GM21737 (cell line): ENCODE data around the gene MUC4.
"Not testable (repeated sequence)": the region's sequence is repeated elsewhere in the genome, so short reads cannot be mapped to it uniquely, and the experiment has no call there.

Source experiments
- ATAC-seq: cut with Tn5 transposase; IDR thresholded peaks from one replicate; pipeline ENCODE4 v1.9.1; 2021; ENCODE audit warnings: mild to moderate bottlenecking, moderate library complexity; ENCODE audit not compliant: unreplicated experiment

Gene MUC4

DNA sequence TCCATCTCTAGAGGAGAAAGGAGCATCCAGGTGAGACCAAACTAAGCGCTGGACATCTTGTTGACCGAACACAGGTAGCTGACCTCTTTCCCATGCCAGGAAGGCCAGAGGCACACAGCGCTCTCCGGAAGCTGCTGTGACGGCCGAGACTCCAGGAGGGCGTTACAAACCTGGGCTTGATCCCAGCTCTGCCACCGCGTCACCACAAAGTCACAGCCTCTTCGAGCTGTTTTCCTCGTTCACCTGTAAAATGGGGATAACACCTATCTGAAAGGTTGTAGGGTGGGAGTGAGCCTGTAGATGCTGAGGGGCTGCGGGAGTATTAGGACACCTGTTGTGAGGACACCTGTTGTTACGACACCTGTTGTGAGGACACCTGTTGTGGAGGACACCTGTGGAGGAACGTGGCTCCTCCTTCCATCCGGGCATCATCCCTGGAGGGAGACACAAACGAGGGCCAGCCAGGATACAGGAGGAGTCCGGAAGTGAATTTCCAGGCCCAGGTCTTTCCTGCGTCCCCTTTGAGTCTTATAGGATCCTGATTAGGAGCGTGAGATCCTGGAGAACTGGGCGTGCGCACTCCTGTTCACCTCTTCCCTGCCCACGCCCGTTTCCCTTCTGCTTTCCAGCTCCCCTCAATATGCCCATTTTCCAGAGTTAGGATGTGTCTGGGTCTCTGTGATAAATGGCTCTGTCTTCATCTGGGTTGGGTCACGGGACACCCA lies 2.3 kb upstream of the MUC4 start:
- no peak for ATAC-seq

DNA sequence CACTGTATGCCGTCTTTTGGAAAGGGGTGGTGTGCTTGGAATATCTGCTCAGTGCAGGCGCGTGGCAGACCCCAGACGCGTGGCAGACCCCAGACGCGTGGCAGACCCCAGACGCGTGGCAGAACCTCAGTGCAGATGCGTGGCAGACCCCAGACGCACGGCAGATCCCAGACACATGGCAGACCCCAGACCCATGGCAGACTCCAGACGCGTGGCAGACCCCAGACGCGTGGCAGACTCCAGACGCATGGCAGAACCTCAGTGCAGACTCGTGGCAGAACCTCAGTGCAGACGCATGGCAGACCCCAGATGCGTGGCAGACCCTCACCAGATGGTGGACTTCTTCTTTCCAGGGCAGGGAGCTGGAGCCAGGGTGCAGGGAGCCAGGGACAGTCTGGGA lies 637 bp upstream of the MUC4 start:
- no peak for ATAC-seq

DNA sequence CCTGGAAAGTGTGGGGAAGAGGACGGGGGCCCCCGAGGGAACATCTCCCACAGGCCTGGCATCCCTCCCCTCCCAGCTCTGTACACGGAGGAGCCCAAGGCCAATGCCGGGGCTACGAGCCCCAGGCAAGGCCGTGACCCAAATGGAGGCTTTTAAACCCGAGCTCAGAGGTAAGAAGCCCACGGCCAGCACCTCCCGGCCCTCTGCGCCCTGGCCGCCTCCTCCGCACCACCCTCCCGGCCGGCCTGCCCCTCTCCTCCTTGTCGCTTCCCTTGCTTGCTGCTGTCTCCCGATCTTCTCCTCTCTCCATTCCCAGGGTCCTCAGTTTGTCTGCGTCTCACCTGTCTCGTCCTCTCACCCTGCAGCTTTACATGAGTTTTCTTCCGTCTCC lies 1.3 kb downstream of the MUC4 start:
- no peak for ATAC-seq

DNA sequence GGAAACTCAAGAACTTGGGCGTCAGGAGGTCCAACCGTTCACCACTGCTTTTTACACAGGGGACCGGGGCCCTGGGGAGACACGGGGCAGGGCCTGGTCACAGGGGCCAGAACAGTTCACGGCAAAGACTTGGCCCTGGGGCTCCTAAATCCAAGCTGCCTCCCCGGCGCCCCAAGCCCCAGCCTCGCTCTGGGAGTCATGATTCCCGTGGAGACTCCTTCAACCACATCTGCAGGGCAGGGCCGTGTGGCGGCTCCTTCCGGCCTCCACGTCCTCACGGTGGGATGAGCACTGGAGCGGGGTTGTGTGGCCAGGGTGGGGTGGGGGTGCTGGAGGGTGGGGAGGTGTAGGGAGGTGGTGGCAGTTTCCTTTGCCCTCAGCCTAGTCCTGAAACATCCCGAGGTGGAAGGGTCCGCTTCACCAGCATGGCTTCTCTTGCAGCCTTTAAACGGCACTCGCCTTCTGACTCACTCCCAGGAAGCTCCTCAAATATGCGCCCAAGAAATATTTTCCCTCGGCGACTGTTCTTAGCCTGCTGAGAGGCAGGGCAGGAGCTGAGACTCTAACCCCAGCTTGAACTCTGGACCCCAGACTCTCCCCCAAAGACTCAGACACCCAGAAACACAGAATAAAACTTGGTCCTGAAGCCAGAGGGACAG lies 1.8 kb downstream of the MUC4 start:
- ATAC-seq = no peak

DNA sequence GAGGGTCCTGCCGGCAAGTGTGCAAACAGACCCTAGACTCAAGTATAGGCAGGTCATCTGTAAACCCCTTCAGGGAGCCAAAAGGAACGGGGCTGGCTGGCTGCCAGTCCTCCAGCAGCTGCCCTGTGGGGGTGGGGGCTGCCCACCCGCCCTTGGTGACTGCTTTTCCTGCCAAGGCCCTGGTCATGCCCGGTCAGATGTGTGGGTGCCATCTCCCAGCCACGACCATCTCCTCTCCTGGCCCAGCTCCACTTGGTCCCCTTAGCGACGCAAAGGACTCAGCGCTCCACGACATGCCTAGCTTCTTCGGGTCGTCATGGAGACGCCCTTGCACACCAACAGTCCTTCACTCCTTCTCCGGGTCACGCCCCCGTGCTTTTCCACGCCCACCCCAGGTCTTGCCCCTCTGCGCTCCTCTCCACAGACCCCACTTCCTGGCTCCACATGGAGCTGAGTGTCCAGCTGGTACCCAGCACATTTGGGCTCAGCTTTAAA lies 2.4 kb downstream of the MUC4 start:
- no peak for ATAC-seq

DNA sequence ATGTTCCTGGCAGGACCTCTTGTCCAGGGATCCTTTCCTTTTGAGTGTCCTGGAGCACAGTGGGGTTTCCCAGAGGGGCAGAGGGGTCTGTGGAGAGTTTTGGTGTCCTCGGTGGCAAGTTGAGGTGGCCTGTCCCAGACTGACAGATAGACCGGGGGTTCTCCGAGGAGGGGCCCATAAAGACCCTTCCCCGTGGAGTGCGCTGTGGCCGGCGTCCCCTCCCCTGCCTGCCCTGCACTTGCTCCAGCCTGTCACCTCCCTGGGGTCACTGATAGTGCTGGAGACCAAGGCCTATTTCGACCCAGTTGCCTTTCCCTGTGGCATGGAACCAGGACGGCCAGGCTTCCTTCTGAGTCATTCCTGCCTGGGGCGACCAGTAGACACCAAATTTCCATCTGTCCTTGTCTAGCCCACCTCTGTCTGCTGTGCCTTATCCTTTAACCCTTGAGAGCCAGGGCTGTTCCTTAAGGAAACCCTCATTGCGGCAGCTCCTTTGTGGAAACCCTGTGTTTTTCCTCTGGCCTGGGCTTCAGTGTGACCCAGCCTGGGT lies 2.9 kb downstream of the MUC4 start:
- no peak for ATAC-seq

DNA sequence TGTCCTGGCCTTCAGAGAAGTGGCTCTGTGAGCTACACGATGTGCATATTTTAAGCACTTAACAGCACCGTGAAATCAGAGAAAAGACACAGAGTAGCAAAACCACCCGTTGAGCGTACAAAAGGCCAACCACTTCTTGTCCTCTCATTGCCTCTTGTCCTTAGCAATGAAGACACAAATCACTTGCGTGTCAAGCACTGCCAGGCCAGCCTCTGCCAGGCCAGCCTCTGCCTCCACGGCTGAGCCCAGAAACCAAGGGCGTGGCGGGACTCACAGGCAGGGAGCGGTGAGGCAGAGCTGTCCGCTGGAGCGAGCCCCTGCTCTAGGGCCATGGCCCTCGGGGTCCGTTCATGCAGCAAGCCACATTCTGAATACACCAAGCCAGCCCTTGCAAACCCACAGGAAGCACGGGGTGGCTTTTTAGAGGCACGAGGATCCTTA lies 4.0 kb downstream of the MUC4 start:
- ATAC-seq = no peak

DNA sequence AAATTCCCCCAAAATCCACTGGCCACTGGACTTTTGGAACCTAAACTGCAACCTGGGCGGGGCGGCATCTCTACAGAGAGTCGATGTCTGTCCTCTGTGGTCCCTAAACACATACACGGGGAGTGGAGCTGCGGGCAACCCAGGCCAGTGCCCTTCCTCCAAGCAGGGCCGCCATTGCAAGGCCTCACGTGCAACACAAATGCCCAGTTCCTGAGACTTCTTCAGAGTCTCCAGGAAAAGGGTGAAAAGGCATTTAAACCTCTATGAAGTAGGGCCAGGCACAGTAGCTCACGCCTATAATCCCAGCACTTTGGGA lies 4.9 kb downstream of the MUC4 start:
- ATAC-seq = no peak

DNA sequence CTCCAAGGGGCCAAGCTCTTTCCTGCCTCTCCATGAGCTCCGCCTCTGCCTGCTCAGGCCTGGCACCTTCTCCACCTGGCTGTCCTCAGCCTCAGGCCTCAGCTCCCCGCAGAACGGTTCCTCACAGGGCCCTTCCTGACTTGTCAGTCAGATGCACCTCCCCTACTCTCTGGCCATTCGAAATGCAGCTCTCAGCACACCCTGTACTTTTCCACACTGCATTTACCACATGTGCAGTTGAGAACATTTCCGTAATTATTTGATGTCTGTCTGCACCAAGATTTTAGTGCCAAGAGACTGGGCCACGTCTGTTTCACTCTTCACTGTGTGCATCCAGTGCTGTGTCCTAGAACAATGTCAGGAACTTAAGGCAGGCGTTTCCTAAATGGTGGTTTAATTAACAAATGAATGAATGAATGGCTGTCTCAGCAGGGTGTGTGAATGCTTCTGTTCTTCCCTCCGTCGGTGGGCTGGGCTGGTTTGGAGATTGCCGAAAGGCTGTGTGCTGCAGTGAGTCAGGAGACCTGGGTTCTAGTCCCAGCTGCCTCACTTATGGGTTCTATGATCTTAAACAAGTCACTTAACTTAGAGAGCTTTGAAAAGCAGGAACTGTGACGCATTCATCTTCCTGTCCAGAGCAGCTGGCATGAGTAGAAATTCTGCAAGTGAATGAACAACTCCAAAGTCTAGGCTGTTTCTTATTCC lies 5.4 kb downstream of the MUC4 start:
- ATAC-seq = no peak

DNA sequence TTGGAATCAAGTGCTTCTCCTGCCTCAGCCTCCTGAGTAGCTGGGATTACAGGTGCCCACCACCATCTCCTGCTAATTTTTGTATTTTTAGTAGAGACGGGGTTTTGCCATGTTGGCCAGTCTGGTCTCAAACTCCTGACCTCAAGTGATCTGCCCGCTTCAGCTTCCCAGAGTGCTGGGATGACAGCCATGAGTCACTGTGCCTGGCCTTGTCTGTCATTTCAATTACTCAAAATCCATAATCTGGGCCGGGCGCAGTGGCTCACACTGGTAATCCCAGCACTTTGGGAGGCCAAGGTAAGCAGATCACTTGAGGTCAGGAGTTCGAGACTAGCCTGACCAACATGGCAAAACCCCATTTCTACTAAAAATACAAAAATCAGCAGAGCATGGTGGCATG lies 6.1 kb downstream of the MUC4 start:
- ATAC-seq = not testable (repeated sequence)

DNA sequence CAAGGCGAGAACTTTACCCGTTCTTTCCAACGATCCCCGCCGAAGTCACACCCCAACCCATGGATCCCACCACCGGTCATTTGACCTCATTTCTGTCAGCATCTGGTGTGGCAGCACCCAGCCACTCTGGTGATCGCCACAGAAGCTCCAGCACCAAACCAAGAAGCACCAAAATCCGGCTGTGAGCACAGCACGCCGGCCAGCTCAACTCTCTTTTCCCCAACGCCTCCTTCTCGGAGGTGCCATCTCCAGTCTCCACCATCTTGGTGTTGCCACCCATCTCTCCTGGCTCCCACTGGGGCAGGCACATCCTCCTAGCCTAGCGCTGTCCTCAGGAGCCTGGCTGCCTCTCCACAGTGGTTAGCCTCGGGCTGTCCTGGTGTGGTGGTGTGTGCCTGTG lies 6.5 kb downstream of the MUC4 start:
- ATAC-seq = no peak

DNA sequence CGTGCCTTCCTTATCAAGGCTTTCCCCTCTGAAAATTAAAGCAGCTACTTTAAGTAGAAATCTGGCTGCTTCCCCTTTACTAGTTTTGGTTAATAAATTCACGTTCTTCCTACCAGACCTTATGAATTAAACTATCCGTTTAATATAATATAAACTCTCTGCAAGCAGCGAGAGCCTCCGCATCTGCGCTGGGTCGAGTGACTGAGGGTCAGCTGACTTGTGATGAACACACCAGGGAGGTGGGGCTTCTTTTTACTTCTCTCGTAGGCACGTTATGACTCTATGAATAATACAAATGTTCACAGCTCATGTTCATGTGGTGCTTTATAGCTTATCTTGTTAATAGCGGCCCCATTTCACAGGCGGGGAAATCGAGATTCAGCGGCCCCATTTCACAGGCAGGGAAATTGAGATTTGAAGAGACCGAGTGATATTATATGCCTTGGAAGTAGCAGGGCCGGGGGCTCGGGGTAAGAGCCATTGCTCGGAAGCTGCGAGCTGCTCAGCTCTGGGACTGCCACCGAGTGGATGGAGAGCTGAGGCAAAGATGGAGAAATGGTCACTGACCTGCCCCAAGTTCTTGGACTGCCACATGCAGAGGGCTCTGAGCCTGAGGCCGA lies 8.3 kb downstream of the MUC4 start:
- no peak for ATAC-seq

DNA sequence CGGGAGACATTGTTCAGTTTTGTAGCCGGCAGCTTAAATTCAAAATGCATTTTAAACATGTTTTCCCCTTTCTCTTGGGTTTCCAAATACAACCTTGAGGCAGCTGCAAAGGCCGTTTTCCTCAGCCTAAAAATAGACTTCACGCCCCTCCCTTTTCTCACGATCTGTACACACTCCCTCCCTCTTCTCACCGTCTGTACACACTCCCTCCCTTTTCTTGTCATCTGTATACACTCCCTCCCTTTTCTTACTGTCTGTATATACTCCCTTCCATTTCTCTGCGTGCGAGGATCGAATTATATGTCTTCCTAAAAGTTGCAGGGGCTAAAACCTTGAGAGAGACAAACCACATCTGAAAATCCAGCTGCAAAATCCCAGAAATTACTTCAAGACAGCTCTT lies 8.9 kb downstream of the MUC4 start:
- no peak for ATAC-seq

DNA sequence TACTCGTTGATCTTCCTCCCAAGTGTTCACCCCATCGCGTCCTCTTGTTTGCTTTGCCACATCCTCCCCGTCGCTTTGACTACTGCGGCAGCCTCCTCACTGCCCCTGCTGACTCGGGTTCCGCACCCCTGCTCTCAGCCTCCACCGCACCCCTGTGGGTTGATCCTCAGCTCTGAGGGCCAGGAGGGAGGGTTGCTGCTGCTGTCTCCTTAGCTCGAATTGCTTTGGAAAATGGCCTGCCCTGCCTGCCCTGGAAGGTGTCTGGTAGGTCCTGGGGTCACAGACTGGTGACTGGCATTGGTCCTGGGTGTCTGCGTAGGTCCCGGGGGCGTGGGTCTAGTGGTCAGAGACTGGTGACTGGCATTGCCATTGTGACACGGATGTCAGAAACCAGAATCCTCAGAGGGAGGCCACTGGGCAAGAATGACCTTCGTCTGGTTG lies 9.4 kb downstream of the MUC4 start:
- no peak for ATAC-seq

DNA sequence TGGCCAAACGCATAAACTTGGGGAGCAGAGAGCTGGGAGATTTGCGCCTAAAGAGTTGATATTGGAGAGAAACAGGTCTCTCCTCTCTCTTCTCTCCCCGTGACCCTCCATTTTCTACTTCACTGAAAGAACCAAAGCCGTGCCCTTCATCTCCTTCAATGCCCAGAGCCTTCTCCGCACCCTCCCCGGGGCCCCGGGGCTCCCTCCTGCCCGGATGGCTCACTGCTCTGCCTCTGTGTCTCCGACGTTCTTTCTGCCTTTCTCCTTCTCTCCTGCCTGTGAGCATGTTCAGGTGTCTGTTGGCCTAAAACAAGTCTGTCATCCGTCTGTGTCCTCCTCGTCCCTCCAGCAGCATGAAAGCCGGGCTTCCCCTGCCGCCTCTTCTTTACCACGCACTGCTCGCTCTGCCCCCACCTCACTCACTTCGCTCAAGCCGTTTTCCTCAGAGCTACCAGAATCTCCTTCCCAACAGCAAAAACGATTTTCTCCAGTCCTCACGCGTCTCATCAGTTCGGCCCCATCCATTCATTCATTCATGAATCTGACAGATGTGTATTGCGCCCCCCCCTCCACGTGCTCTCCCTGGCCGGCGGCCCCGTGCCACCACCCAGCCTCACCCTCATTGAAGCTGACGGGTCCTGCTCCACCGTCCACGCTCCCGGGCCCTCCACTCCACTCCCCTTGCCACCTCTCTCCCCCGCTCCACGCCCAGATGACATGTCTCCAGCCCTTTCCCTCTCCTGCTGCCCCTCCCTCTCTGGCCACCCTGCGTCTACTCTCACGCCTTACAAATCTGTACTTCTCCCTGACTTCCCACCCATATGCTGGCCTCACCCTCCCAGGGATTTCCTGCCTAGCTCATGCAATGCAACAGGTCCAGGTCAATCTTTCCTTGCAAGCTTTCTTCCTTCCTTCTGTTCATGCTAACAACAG lies 10.2 kb downstream of the MUC4 start:
- ATAC-seq = no peak

DNA sequence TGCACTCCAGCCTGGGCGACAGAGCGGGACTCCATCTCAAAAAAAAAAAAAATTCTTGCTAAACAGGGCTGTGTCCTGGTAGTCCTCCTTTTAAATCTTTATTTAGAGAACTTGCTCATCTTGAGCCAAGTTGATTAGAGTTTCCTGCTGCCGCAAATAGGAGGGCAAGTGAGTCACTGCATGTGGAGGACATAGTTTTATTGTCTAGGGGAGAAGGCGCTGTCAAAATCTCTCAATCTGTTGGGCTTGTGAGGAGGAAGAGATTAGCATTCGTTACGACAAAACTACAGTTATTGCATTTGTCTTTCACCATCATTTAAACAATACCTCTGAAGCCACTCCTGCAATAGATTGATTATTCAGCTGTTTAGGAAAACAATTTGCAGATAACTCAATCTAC lies 11.5 kb downstream of the MUC4 start:
- ATAC-seq = no peak

DNA sequence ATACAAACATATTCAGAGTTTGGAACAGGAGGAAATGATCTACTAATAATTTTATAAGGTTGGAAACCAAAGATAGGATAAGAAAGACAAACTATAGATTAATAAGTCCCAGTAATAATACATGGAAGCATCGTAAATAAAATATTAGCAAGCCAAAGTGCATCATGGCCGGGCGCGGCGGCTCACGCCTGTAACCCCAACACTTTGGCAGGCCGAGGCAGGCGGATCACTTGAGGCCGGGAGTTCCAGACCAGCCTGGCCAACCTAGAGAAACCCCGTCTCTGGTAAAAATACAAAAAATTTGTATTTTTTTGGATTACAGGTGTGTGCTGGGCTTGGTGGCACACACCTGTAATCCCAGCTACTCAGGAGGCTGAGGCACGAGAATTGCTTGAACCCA lies 14.9 kb downstream of the MUC4 start:
- no peak for ATAC-seq

DNA sequence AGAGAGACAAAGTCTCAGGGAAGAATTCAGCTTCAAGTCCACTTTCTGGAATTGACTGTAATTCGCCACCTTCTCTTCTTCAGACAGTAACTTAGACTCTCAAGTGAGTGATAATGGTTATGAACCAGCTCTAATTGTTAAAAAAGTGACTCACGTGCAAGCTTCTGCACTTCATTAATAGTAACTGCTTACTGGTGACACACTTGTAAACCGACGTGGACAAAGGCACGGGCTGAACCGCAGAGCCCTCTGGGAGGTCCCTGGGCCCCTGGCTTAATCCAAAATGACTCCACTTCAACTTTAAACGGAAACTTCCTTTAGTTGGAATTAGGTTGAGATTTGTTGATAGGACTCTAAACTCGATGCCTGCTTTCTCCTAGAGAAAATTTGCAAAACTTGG lies 17.0 kb downstream of the MUC4 start:
- no peak for ATAC-seq

DNA sequence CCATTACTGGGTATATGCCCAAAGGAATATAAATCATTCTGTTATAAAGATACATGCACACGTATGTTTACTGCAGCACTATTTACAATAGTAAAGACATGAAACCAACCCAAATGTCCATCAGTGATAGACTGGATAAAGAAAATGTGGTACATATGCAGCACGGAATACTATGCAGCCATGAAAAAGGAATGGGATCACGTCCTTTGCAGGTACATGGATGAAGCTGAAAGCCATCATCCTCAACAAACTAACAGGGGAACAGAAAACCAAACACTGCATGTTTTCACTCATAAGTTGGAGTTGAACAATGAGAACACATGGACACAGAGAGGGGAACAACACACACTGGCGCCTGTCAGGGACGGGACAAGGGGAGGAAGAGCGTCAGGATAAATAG lies 19.1 kb downstream of the MUC4 start:
- ATAC-seq = not testable (repeated sequence)

DNA sequence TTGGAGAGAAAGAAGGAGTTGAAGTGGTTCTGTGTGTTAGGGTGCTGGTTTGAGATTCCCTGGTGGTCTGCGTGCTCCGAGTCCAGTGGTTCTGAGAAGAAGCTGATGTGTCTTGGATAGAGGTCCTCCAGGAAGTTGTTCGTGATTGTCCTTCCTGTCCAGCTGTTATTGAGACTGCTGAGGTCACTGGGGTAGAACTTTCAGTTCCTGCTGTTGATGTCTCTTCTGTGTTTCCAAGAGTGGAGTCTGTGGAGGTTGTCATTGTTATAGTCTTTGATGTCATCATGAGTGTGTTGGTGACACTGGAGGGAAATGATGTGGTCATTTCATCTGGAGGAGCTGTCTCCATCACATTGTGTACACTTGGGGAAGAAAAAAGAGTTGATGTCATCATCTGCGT lies 20.8 kb downstream of the MUC4 start:
- ATAC-seq = no peak
